ENCODE measurements around the gene P2RY14.
"Not testable (repeated sequence)": the region's sequence is repeated elsewhere in the genome, so short reads cannot be mapped to it uniquely, and the experiment has no call there.

The P2RY14 gene

GRCh38 chr3:151259664-151260063, 18.7 kb downstream of the P2RY14 start:
- H2BK120ac ChIP-seq (ENCODE audit: low read depth, low read length): no peak overlapping the region
- no peaks in the 10 kb centered on the region for H3K79me1 ChIP-seq (replicated peaks; ENCODE audit: low read length, poor library complexity, severe bottlenecking)
- H3K9ac ChIP-seq (ENCODE audit: low read length): no peak overlapping the region
- no peak overlapping the region for H4K8ac ChIP-seq (ENCODE audit: low read length)
- H3K4me3 ChIP-seq (ENCODE audit: insufficient read depth in 1 of 2, low read depth in 1 of 2, low read length in 2 of 2): no peak overlapping the region
- no peak overlapping the region for H2AFZ ChIP-seq (ENCODE audit: low read depth, low read length)
- DNase-seq: peak; percentile 72
- H3K9me3 ChIP-seq (ENCODE audit: control insufficient read depth, low read length): no peaks in the 10 kb centered on the region
- H2AK5ac ChIP-seq (ENCODE audit: low read length, severe bottlenecking): no peak overlapping the region
- no peak overlapping the region for H2BK15ac ChIP-seq (ENCODE audit: low read depth, poor library complexity, severe bottlenecking)
- no peak overlapping the region for H2BK12ac ChIP-seq (ENCODE audit: low read length in 2 of 2)
- no peak overlapping the region for H3K4me2 ChIP-seq (ENCODE audit: low read length, poor library complexity, severe bottlenecking)
- WGBS: 33% methylated on average over 2 of the region's 3 CpGs
- no peak overlapping the region for H3K4ac ChIP-seq (ENCODE audit: low read depth in 1 of 2, low read length in 2 of 2)
- peaks cover 0 to 14% of the 10 kb centered on the region in 2 experiments for H3K27me3 ChIP-seq (ENCODE audit: control insufficient read depth in 1 of 2, insufficient read depth in 1 of 2, low read length in 2 of 2)
- H3K27ac ChIP-seq (ENCODE audit: low read length, poor library complexity, severe bottlenecking): no peak overlapping the region
- H2BK5ac ChIP-seq (ENCODE audit: low read depth, low read length, poor library complexity, severe bottlenecking): no peak overlapping the region
- no peak overlapping the region for H3K23ac ChIP-seq (ENCODE audit: low read length in 2 of 2)
- no peaks in the 10 kb centered on the region for H3K4me1 ChIP-seq (ENCODE audit: control insufficient read depth, insufficient read depth, low read depth, low read length)
- H3K14ac ChIP-seq (ENCODE audit: low read length in 2 of 2): no peak overlapping the region
- no peak overlapping the region for H3K18ac ChIP-seq (ENCODE audit: low read depth in 1 of 2, low read length in 2 of 2)
- no peaks in the 10 kb centered on the region for H3K36me3 ChIP-seq (ENCODE audit: control insufficient read depth in 1 of 2, insufficient read depth in 2 of 2, low read depth in 1 of 2, low read length in 2 of 2)
- H4K91ac ChIP-seq (ENCODE audit: low read length): no peak overlapping the region

DNA sequence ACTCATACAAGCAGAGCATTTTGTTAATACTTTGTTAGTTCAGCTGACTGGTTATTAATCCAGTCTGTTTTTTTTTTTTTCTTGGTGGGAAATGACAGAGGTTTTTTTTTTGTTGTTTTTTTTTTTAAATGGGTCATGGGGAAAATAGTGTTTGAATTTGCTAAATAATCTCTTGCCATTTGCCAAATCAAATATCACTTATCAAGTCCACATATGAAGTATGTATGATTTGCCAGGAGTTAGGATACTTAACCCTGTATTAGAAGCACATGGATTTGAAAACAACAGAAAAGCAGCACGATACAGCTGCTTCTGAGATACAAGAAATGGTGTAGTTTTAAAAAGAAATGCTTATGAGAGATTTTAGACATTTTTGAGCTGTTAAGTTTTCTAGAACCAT, 21.6 kb downstream of the P2RY14 start:
- no peak overlapping the region for H3K14ac ChIP-seq (ENCODE audit: low read length in 2 of 2)
- no peaks in the 10 kb centered on the region for H3K9me3 ChIP-seq (ENCODE audit: control insufficient read depth, low read length)
- WGBS: 100% methylated on average over 1 of the region's 1 CpG
- no peaks in the 10 kb centered on the region for H3K79me1 ChIP-seq (replicated peaks; ENCODE audit: low read length, poor library complexity, severe bottlenecking)
- no peak overlapping the region for H3K23ac ChIP-seq (ENCODE audit: low read length in 2 of 2)
- H3K27me3 ChIP-seq (ENCODE audit: control insufficient read depth in 1 of 2, insufficient read depth in 1 of 2, low read length in 2 of 2): peaks cover 0 to 14% of the 10 kb centered on the region in 2 experiments
- no peak overlapping the region for H3K9ac ChIP-seq (ENCODE audit: low read length)
- H3K36me3 ChIP-seq (ENCODE audit: control insufficient read depth in 1 of 2, insufficient read depth in 2 of 2, low read depth in 1 of 2, low read length in 2 of 2): no peaks in the 10 kb centered on the region
- H2BK12ac ChIP-seq (ENCODE audit: low read length in 2 of 2): no peak overlapping the region
- no peak overlapping the region for H3K4ac ChIP-seq (ENCODE audit: low read depth in 1 of 2, low read length in 2 of 2)
- no peak overlapping the region for H2BK120ac ChIP-seq (ENCODE audit: low read depth, low read length)
- no peak overlapping the region for H3K27ac ChIP-seq (ENCODE audit: low read length, poor library complexity, severe bottlenecking)
- no peak overlapping the region for H2BK15ac ChIP-seq (ENCODE audit: low read depth, poor library complexity, severe bottlenecking)
- no peak overlapping the region for H4K91ac ChIP-seq (ENCODE audit: low read length)
- no peak overlapping the region for H2AK5ac ChIP-seq (ENCODE audit: low read length, severe bottlenecking)
- no peak overlapping the region for H3K4me3 ChIP-seq (ENCODE audit: insufficient read depth in 1 of 2, low read depth in 1 of 2, low read length in 2 of 2)
- no peak overlapping the region for H3K4me2 ChIP-seq (ENCODE audit: low read length, poor library complexity, severe bottlenecking)
- no peak overlapping the region for H4K8ac ChIP-seq (ENCODE audit: low read length)
- DNase-seq: no peak
- H2BK5ac ChIP-seq (ENCODE audit: low read depth, low read length, poor library complexity, severe bottlenecking): no peak overlapping the region
- no peak overlapping the region for H2AFZ ChIP-seq (ENCODE audit: low read depth, low read length)
- H3K4me1 ChIP-seq (ENCODE audit: control insufficient read depth, insufficient read depth, low read depth, low read length): no peaks in the 10 kb centered on the region
- H3K18ac ChIP-seq (ENCODE audit: low read depth in 1 of 2, low read length in 2 of 2): no peak overlapping the region

GRCh38 chr3:151248772-151249337, 29.5 kb downstream of the P2RY14 start:
- 77% methylated on average over 3 of the region's 3 CpGs for WGBS
- Histone ChIP-seq H2BK120ac (ENCODE audit: low read depth, low read length) (no peak overlapping the region), H3K23ac (ENCODE audit: low read length in 2 of 2) (no peak overlapping the region), H3K36me3 (ENCODE audit: control insufficient read depth in 1 of 2, insufficient read depth in 2 of 2, low read depth in 1 of 2, low read length in 2 of 2) (no peaks in the 10 kb centered on the region), H3K4me1 (ENCODE audit: control insufficient read depth, insufficient read depth, low read depth, low read length) (no peaks in the 10 kb centered on the region), H2BK15ac (ENCODE audit: low read depth, poor library complexity, severe bottlenecking) (no peak overlapping the region), H3K4me2 (ENCODE audit: low read length, poor library complexity, severe bottlenecking) (no peak overlapping the region), H2AFZ (ENCODE audit: low read depth, low read length) (no peak overlapping the region), H3K4ac (ENCODE audit: low read depth in 1 of 2, low read length in 2 of 2) (no peak overlapping the region), H3K14ac (ENCODE audit: low read length in 2 of 2) (no peak overlapping the region), H3K18ac (ENCODE audit: low read depth in 1 of 2, low read length in 2 of 2) (no peak overlapping the region), H2BK5ac (ENCODE audit: low read depth, low read length, poor library complexity, severe bottlenecking) (no peak overlapping the region), H3K9me3 (ENCODE audit: control insufficient read depth, low read length) (no peaks in the 10 kb centered on the region), H4K8ac (ENCODE audit: low read length) (no peak overlapping the region), H2AK5ac (ENCODE audit: low read length, severe bottlenecking) (no peak overlapping the region), H3K79me1 (replicated peaks; ENCODE audit: low read length, poor library complexity, severe bottlenecking) (no peaks in the 10 kb centered on the region), H2BK12ac (ENCODE audit: low read length in 2 of 2) (no peak overlapping the region), H3K9ac (ENCODE audit: low read length) (no peak overlapping the region), H3K27me3 (ENCODE audit: control insufficient read depth in 1 of 2, insufficient read depth in 1 of 2, low read length in 2 of 2) (peaks cover 0 to 2% of the 10 kb centered on the region in 2 experiments), H3K4me3 (ENCODE audit: insufficient read depth in 1 of 2, low read depth in 1 of 2, low read length in 2 of 2) (no peak overlapping the region), H4K91ac (ENCODE audit: low read length) (no peak overlapping the region), H3K27ac (ENCODE audit: low read length, poor library complexity, severe bottlenecking) (no peak overlapping the region)
- DNase-seq: no peak

GRCh38 chr3:151242006-151242405, 36.3 kb downstream of the P2RY14 start:
- H3K14ac ChIP-seq (ENCODE audit: low read length in 2 of 2); H3K4me1 ChIP-seq (ENCODE audit: control insufficient read depth, insufficient read depth, low read depth, low read length); H2BK12ac ChIP-seq (ENCODE audit: low read length in 2 of 2); H3K27ac ChIP-seq (ENCODE audit: low read length, poor library complexity, severe bottlenecking); H4K8ac ChIP-seq (ENCODE audit: low read length); H3K18ac ChIP-seq (ENCODE audit: low read depth in 1 of 2, low read length in 2 of 2); H3K36me3 ChIP-seq (ENCODE audit: control insufficient read depth in 1 of 2, insufficient read depth in 2 of 2, low read depth in 1 of 2, low read length in 2 of 2); H2AFZ ChIP-seq (ENCODE audit: low read depth, low read length); H2BK120ac ChIP-seq (ENCODE audit: low read depth, low read length); H3K4me2 ChIP-seq (ENCODE audit: low read length, poor library complexity, severe bottlenecking); DNase-seq; H2BK15ac ChIP-seq (ENCODE audit: low read depth, poor library complexity, severe bottlenecking); H3K79me1 ChIP-seq (replicated peaks; ENCODE audit: low read length, poor library complexity, severe bottlenecking); H3K4ac ChIP-seq (ENCODE audit: low read depth in 1 of 2, low read length in 2 of 2); H3K23ac ChIP-seq (ENCODE audit: low read length in 2 of 2); H3K4me3 ChIP-seq (ENCODE audit: insufficient read depth in 1 of 2, low read depth in 1 of 2, low read length in 2 of 2); H2BK5ac ChIP-seq (ENCODE audit: low read depth, low read length, poor library complexity, severe bottlenecking); H3K9ac ChIP-seq (ENCODE audit: low read length); H2AK5ac ChIP-seq (ENCODE audit: low read length, severe bottlenecking); H3K9me3 ChIP-seq (ENCODE audit: control insufficient read depth, low read length); H3K27me3 ChIP-seq (ENCODE audit: control insufficient read depth in 1 of 2, insufficient read depth in 1 of 2, low read length in 2 of 2); H4K91ac ChIP-seq (ENCODE audit: low read length): not testable (repeated sequence)
- 81% methylated on average over 10 of the region's 18 CpGs for WGBS
